SK-N-DZ (cell line): ENCODE results near the gene ALKBH4.
"Not testable (repeated sequence)": the region's sequence is repeated elsewhere in the genome, so short reads cannot be mapped to it uniquely, and the experiment has no call there.

ENCODE experiments used
- DNase-seq: peaks from one replicate; pipeline ENCODE4 v3.0.0-alpha.2; 2015; ENCODE audit warnings: low spot score

The ALKBH4 gene

GRCh38 chr7:102429141-102429899 lies 35.3 kb downstream of the ALKBH4 start:
- DNase-seq, result no peak

GRCh38 chr7:102427019-102427405 lies 37.7 kb downstream of the ALKBH4 start:
- no peak for DNase-seq

GRCh38 chr7:102426268-102427018 lies 38.2 kb downstream of the ALKBH4 start:
- no peak for DNase-seq

GRCh38 chr7:102425639-102426267 lies 38.9 kb downstream of the ALKBH4 start:
- no peak for DNase-seq

- no peak for DNase-seq
Measured at GRCh38 chr7:102424787-102425218, 39.9 kb downstream of the ALKBH4 start.

- no peak for DNase-seq
Measured at GRCh38 chr7:102424129-102424551, 40.5 kb downstream of the ALKBH4 start.

GRCh38 chr7:102421706-102422240 lies 42.9 kb downstream of the ALKBH4 start:
- DNase-seq, result no peak

- DNase-seq, result no peak
Measured at GRCh38 chr7:102418592-102418991, 46.1 kb downstream of the ALKBH4 start.

GRCh38 chr7:102417105-102417504 lies 47.6 kb downstream of the ALKBH4 start:
- no peak for DNase-seq

- DNase-seq, result no peak
Measured at GRCh38 chr7:102416406-102416805, 48.3 kb downstream of the ALKBH4 start.

GRCh38 chr7:102415685-102416225 lies 48.9 kb downstream of the ALKBH4 start:
- no peak for DNase-seq

- DNase-seq, result no peak
Measured at GRCh38 chr7:102413611-102414010, 51.1 kb downstream of the ALKBH4 start.

- no peak for DNase-seq
Measured at GRCh38 chr7:102413091-102413490, 51.6 kb downstream of the ALKBH4 start.

GRCh38 chr7:102412548-102412947 lies 52.1 kb downstream of the ALKBH4 start:
- no peak for DNase-seq

- DNase-seq, result no peak
Measured at GRCh38 chr7:102410918-102411317, 53.7 kb downstream of the ALKBH4 start.

- DNase-seq, result no peak
Measured at GRCh38 chr7:102410123-102410522, 54.5 kb downstream of the ALKBH4 start.

GRCh38 chr7:102409340-102409739 lies 55.3 kb downstream of the ALKBH4 start:
- DNase-seq, result no peak

GRCh38 chr7:102408530-102408929 lies 56.1 kb downstream of the ALKBH4 start:
- not testable (repeated sequence) for DNase-seq

- DNase-seq, result no peak
Measured at GRCh38 chr7:102407910-102408309, 56.8 kb downstream of the ALKBH4 start.
